Endothelial cell of umbilical vein (primary cell): Measurements from ENCODE around the gene SLC7A6. TPM values are rescaled to one million over a fixed set of nuclear protein-coding genes. Genes with fewer than 3 reads are reported as not detected.

ENCODE experiments used
- BruUV-seq: library from RNA; stranded (reverse); fragments of 400-500 nt; replicated peaks from 2 replicates; lab custom pipeline; 2021; lab: Mats Ljungman, UMichigan
- CTCF ChIA-PET: fragments of 300-600, 350-600 bp; sonication (Branson Sonifier 250); formaldehyde crosslinking; loops from one replicate; lab custom pipeline; 2021; ENCODE audit warnings: antibody characterized with exemption, inconsistent platforms; lab: Charles Lee
- POLR2A ChIA-PET: fragments of 300-600, 350-600 bp; sonication (Branson Sonifier 250); formaldehyde crosslinking; loops from one replicate; lab custom pipeline; 2021; ENCODE audit warnings: antibody characterized with exemption, inconsistent platforms; lab: Charles Lee
- DNase-seq: peaks from one replicate; pipeline ENCODE4 v3.0.0-alpha.2; 2011; ENCODE audit warnings: low read depth, low spot score
- FAIRE-seq: peaks from 2 replicates; lab custom pipeline; 2011; peaks lifted over from hg19 to GRCh38; lab: Jason Lieb, UNC
- H2AFZ ChIP-seq: 2 replicates; pipeline ENCODE4 v1.6.0; 2012; ENCODE audit warnings: low read depth, low read length, control low read depth, inconsistent platforms
- H3K27ac ChIP-seq: 2 replicates; pipeline ENCODE4 v1.5.1; 2011; ENCODE audit warnings: low read depth, mild to moderate bottlenecking, control low read depth, low read length, moderate library complexity; ENCODE audit not compliant: insufficient read depth
- H3K27me3 ChIP-seq, 2 experiments: 2 replicates each; pipeline versions ENCODE4 v1.6.0 to v1.6.1; 2011; ENCODE audit warnings: low read length in 2 of 2, mixed read lengths in 1 of 2; ENCODE audit not compliant: control insufficient read depth in 2 of 2, insufficient read depth in 2 of 2
- H3K36me3 ChIP-seq, 2 experiments: 2 replicates in 1 of 2; 3 replicates in 1 of 2; pipeline ENCODE4 v1.5.1; 2011; ENCODE audit warnings: low read length in 2 of 2, mild to moderate bottlenecking in 1 of 2, moderate library complexity in 1 of 2; ENCODE audit not compliant: control insufficient read depth in 2 of 2, insufficient read depth in 2 of 2; ENCODE audit errors: extremely low read depth in 1 of 2
- H3K4me1 ChIP-seq: 3 replicates; pipeline ENCODE4 v1.5.1; 2011; ENCODE audit warnings: mild to moderate bottlenecking, low read length; ENCODE audit not compliant: control insufficient read depth, insufficient read depth; ENCODE audit errors: extremely low read depth
- H3K4me2 ChIP-seq: 2 replicates; pipeline ENCODE4 v1.6.1; 2011; ENCODE audit warnings: low read length, control low read depth, mixed read lengths; ENCODE audit not compliant: insufficient read depth
- H3K4me3 ChIP-seq, 3 experiments: fragments of 200-600 bp in 1 of 3; sonication (generic), shearing (Covaris generic) in 1 of 3; replicated peaks in 1 of 3; 2 replicates each; pipeline ENCODE4 v1.5.1; 2011 to 2016; ENCODE audit warnings: control low read depth in 3 of 3, low read length in 3 of 3, mild to moderate bottlenecking in 2 of 3, inconsistent platforms in 1 of 3, low read depth in 1 of 3, moderate library complexity in 1 of 3; ENCODE audit not compliant: insufficient read depth in 1 of 3
- H3K79me2 ChIP-seq: 2 replicates; pipeline ENCODE4 v1.6.0; 2012; ENCODE audit warnings: low read length, inconsistent platforms; ENCODE audit not compliant: control insufficient read depth, insufficient read depth
- H3K9ac ChIP-seq: replicated peaks from 2 replicates; pipeline ENCODE3; 2011; ENCODE audit warnings: low read length, control low read depth; ENCODE audit not compliant: insufficient read depth; ENCODE audit errors: extremely low read depth
- H3K9me1 ChIP-seq: replicated peaks from 3 replicates; pipeline ENCODE4 v1.6.0; 2011; ENCODE audit warnings: mild to moderate bottlenecking, low read length; ENCODE audit not compliant: control insufficient read depth, insufficient read depth; ENCODE audit errors: extremely low read depth
- H3K9me3 ChIP-seq: replicated peaks from 2 replicates; pipeline ENCODE4 v1.5.1; 2012; ENCODE audit warnings: low read length, inconsistent platforms; ENCODE audit not compliant: control insufficient read depth, insufficient read depth
- H4K20me1 ChIP-seq: replicated peaks from 2 replicates; pipeline ENCODE3; 2011; ENCODE audit warnings: mild to moderate bottlenecking, low read length; ENCODE audit not compliant: control insufficient read depth, insufficient read depth; ENCODE audit errors: extremely low read depth
- EZH2 ChIP-seq: IDR thresholded peaks from 2 replicates; pipeline ENCODE4 v1.6.1; 2012; ENCODE audit warnings: borderline replicate concordance, low read depth, mild to moderate bottlenecking, moderate library complexity, low read length, inconsistent platforms; ENCODE audit not compliant: severe bottlenecking
- FOS ChIP-seq: IDR thresholded peaks from 2 replicates; pipeline ENCODE4 v1.6.1; 2011; ENCODE audit warnings: mild to moderate bottlenecking, low read length, moderate library complexity, borderline replicate concordance; ENCODE audit not compliant: insufficient read depth
- GATA2 ChIP-seq: IDR thresholded peaks from 2 replicates; pipeline ENCODE4 v1.7.0; 2011; ENCODE audit warnings: low read depth, mild to moderate bottlenecking, moderate library complexity, mixed read lengths, low read length; ENCODE audit not compliant: insufficient read length, insufficient read depth
- JUN ChIP-seq: IDR thresholded peaks from 2 replicates; pipeline ENCODE4 v1.6.1; 2011; ENCODE audit warnings: borderline replicate concordance, low read depth; ENCODE audit not compliant: insufficient read length, insufficient read depth
- MYC ChIP-seq: IDR thresholded peaks from one replicate; pipeline ENCODE4 v1.6.1; 2011; ENCODE audit warnings: mild to moderate bottlenecking, low read depth, low read length
- POLR2A ChIP-seq: IDR thresholded peaks from 2 replicates; pipeline ENCODE4 v1.6.1; 2012; ENCODE audit warnings: low read depth, mild to moderate bottlenecking, control low read depth, low read length
- POLR2AphosphoS5 ChIP-seq: IDR thresholded peaks from 2 replicates; pipeline ENCODE4 v1.6.1; 2012; ENCODE audit warnings: low read depth, mild to moderate bottlenecking, control low read depth, low read length, moderate library complexity; ENCODE audit not compliant: insufficient read depth
- dilution Hi-C: fragments of 300-500 bp; cut with MboI; formaldehyde crosslinking; loops from one replicate; pipeline ENCODE4 v1.15.0; 2019; ENCODE audit warnings: low sequenced_read_pairs; ENCODE audit not compliant: extremely low pct_ligation_motif_present
- intact Hi-C: fragments of 100-400 bp; cut with micrococcal nuclease; formaldehyde crosslinking; loops from one replicate; pipeline ENCODE4 v1.10.0; 2022
- polyA plus RNA-seq, 4 experiments: library from polyadenylated mRNA; depleted of rRNA in 3 of 4; stranded (reverse) in 3 of 4; unstranded in 1 of 4; fragments of >200 nt; gene quantifications; 2 replicates each; pipeline versions ENCODE4 v1.2.1 to v1.2.3, GENCODE V29; 2011 to 2012; ENCODE audit warnings: missing spikeins in 1 of 4
- total RNA-seq: library from RNA; stranded (reverse); gene quantifications from 2 replicates; pipeline ENCODE4 v1.2.3, GENCODE V29; 2021
- TF ChIP-seq, protein P1 (sequence below): IDR thresholded peaks from 2 replicates; pipeline ENCODE4 v1.6.1; 2011; ENCODE audit not compliant: insufficient read depth, insufficient read length
- TF ChIP-seq, protein P2 (sequence below), 2 donors: IDR thresholded peaks; 1 replicate in 1 of 2; 2 replicates in 1 of 2; pipeline ENCODE4 v1.5.1; 2011; ENCODE audit warnings: low read length in 2 of 2, mild to moderate bottlenecking in 2 of 2, moderate library complexity in 2 of 2, control low read depth in 1 of 2, inconsistent platforms in 1 of 2, low read depth in 1 of 2; ENCODE audit not compliant: insufficient read depth in 1 of 2; ENCODE audit errors: extremely low read depth in 1 of 2

The SLC7A6 gene
- total and polyA plus RNA-seq, 2 donors (not counting 3 experiments of a cell fraction or from before 2014, with no cell fraction given): 68.0 to 86.5 TPM

DNA sequence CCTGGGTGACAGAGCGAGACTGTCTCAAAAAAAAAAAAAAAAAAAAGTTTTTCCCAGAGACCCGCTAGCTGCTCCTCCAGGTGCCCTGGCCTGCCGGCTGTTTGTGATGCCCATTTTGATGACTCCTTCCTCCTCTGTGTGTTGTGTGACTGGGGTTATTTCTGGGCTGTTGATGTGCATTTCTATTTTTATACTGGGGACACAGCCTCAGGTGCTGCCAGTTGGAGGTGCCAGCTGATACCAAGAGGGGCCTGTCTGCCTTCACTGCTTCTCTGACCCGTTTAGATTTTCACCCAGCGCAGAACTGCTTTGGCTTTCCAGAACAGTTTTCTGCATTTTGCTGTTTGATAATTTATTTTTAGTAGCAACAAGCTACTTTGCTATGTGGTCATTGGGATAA is 12.5 kb upstream of the SLC7A6 start:
- Histone ChIP-seq H3K9me3 (no peaks in the 10 kb centered on the region), H3K9me1 (no peaks in the 10 kb centered on the region), H3K36me3 (peaks cover 0 to 16% of the 10 kb centered on the region in 2 experiments), H2AFZ (no peak overlapping the region), H3K27me3 (no peaks in the 10 kb centered on the region), H4K20me1 (no peaks in the 10 kb centered on the region), H3K4me3 (no peak overlapping the region), H3K4me2 (no peak overlapping the region), H3K9ac (no peak overlapping the region), H3K79me2 (no peaks in the 10 kb centered on the region), H3K4me1 (no peaks in the 10 kb centered on the region), H3K27ac (no peak overlapping the region)
- dilution Hi-C loops (no loop called here), intact Hi-C loops (no loop called here)
- BruUV-seq: no TSS peak
- CTCF ChIA-PET: interaction anchor here (1.1 to 5.8 kb wide), 6 partner anchors 10 to 72 kb away, joined by 3 to 33 read pairs (median 6); partner anchors contain the start of gene SLC7A6
- no peak for DNase-seq
- POLR2A ChIA-PET: no interaction called here
- no peak for FAIRE-seq
- TF ChIP-seq, protein P1, sequence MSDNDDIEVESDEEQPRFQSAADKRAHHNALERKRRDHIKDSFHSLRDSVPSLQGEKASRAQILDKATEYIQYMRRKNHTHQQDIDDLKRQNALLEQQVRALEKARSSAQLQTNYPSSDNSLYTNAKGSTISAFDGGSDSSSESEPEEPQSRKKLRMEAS: no peak
- TF ChIP-seq GATA2 (no peak), EZH2 (no peak), FOS (no peak), JUN (no peak), POLR2A (no peak), POLR2AphosphoS5 (no peak), MYC (no peak)
- TF ChIP-seq, protein P2, sequence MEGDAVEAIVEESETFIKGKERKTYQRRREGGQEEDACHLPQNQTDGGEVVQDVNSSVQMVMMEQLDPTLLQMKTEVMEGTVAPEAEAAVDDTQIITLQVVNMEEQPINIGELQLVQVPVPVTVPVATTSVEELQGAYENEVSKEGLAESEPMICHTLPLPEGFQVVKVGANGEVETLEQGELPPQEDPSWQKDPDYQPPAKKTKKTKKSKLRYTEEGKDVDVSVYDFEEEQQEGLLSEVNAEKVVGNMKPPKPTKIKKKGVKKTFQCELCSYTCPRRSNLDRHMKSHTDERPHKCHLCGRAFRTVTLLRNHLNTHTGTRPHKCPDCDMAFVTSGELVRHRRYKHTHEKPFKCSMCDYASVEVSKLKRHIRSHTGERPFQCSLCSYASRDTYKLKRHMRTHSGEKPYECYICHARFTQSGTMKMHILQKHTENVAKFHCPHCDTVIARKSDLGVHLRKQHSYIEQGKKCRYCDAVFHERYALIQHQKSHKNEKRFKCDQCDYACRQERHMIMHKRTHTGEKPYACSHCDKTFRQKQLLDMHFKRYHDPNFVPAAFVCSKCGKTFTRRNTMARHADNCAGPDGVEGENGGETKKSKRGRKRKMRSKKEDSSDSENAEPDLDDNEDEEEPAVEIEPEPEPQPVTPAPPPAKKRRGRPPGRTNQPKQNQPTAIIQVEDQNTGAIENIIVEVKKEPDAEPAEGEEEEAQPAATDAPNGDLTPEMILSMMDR (IDR thresholded peaks at IDR 0.05; ENCODE audit: extremely low read depth in 1 of 2, insufficient read depth in 1 of 2, low read depth in 1 of 2, low read length in 2 of 2): no peak
